Activated naive CD8-positive, alpha-beta T cell treated with anti-CD3 and anti-CD28 coated beads for 36 hours (primary cell): ENCODE results near the gene DSCAM. TPM values are rescaled to one million over a fixed set of nuclear protein-coding genes. Genes with fewer than 3 reads are reported as not detected.

Experiments
- DNase-seq: peaks from one replicate; pipeline ENCODE4 v3.0.0; 2021
- H3K27ac Mint-ChIP-seq: one replicate; pipeline ENCODE4 v1.8.0; 2022; ENCODE audit warnings: mild to moderate bottlenecking, moderate library complexity, mixed read lengths
- H3K27me3 Mint-ChIP-seq: one replicate; pipeline ENCODE4 v1.8.0; 2022; ENCODE audit warnings: mild to moderate bottlenecking, mixed read lengths
- H3K36me3 Mint-ChIP-seq: one replicate; pipeline ENCODE4 v1.8.0; 2021; ENCODE audit warnings: mild to moderate bottlenecking, mixed read lengths
- H3K4me1 Mint-ChIP-seq: one replicate; pipeline ENCODE4 v1.8.0; 2021; ENCODE audit warnings: mixed read lengths
- H3K4me3 Mint-ChIP-seq: one replicate; pipeline ENCODE4 v1.8.0; 2022; ENCODE audit warnings: mild to moderate bottlenecking, moderate library complexity, mixed read lengths
- H3K9me3 Mint-ChIP-seq: one replicate; pipeline ENCODE4 v1.8.0; 2022; ENCODE audit warnings: mixed read lengths
- total RNA-seq, 2 experiments: library from RNA; stranded (reverse); gene quantifications; one replicate each; pipeline ENCODE4 v1.2.3, GENCODE V29; 2021

Gene DSCAM
- total RNA-seq, 2 experiments from 2014 or later: not detected

DNA sequence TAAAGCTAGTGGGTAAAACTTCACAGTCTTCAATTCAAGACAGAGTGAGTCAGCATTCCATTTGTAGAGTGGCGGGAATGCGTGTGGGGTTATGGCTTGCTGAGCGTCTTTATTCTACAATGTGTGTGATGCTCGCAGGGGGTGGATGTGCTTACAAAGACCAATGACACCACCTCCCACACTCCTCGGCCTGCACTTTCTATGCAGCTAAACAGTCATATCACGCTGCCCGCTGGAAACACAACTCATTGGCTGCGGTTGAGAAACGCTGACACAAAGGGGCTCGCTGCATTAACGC, 681.2 kb downstream of the DSCAM start:
- no peak for DNase-seq
- H3K27me3 Mint-ChIP-seq: peaks cover 5% of the 10 kb centered on the region
- no peaks in the 10 kb centered on the region for H3K36me3 Mint-ChIP-seq
- H3K4me3 Mint-ChIP-seq: no peak overlapping the region
- no peak overlapping the region for H3K27ac Mint-ChIP-seq
- no peaks in the 10 kb centered on the region for H3K4me1 Mint-ChIP-seq
- no peaks in the 10 kb centered on the region for H3K9me3 Mint-ChIP-seq

GRCh38 chr21:40164905-40165772, 681.8 kb downstream of the DSCAM start:
- no peaks in the 10 kb centered on the region for H3K9me3 Mint-ChIP-seq
- no peaks in the 10 kb centered on the region for H3K4me1 Mint-ChIP-seq
- no peak overlapping the region for H3K27ac Mint-ChIP-seq
- H3K4me3 Mint-ChIP-seq: no peak overlapping the region
- peaks cover 5% of the 10 kb centered on the region for H3K27me3 Mint-ChIP-seq
- no peaks in the 10 kb centered on the region for H3K36me3 Mint-ChIP-seq
- DNase-seq: no peak

GRCh38 chr21:40162075-40162474, 684.9 kb downstream of the DSCAM start:
- no peaks in the 10 kb centered on the region for H3K36me3 Mint-ChIP-seq
- H3K4me3 Mint-ChIP-seq: no peak overlapping the region
- no peak overlapping the region for H3K27ac Mint-ChIP-seq
- no peaks in the 10 kb centered on the region for H3K9me3 Mint-ChIP-seq
- peaks cover 5% of the 10 kb centered on the region for H3K27me3 Mint-ChIP-seq
- no peaks in the 10 kb centered on the region for H3K4me1 Mint-ChIP-seq
- DNase-seq: no peak

DNA sequence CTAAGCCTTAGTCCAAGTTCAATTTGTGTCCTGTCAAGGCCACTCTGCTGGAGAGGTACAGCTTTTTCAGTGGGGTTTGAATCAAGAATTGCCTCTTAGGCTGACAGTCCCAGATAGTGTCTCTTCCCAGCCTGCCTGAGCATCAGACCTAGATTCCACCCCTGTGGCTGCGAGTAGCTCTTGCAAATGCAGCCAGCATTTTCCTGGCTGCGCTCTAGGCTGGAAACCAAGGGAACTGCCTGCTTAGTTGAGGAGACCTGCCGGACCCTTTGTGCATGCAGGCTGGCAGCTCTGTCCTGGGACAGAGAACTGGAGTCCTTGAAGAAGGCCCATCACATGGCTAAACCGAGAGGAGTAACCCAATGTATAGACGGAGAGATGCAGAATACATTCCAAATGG, 686.0 kb downstream of the DSCAM start:
- H3K27ac Mint-ChIP-seq: no peak overlapping the region
- no peaks in the 10 kb centered on the region for H3K9me3 Mint-ChIP-seq
- no peak for DNase-seq
- no peaks in the 10 kb centered on the region for H3K36me3 Mint-ChIP-seq
- H3K27me3 Mint-ChIP-seq: peaks cover 5% of the 10 kb centered on the region
- no peaks in the 10 kb centered on the region for H3K4me1 Mint-ChIP-seq
- H3K4me3 Mint-ChIP-seq: no peak overlapping the region

DNA sequence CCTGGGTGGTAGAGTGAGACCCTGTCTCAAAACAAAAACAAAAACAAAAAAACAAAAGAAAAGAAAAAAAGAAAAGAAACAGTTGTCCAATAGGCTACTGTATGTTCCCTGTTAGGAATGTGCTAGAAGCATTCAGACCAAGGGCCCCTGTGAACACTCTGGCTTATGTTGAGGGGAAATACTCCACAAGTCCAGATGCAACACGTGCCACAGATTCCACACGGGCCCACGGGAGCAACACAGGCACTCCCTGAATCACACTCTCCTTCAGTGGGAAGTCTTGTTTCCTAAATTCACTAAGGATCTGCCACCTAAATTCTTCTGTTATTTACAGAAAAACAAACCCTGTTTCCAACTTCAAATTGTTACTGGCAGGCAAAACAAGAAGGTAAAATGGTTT, 688.6 kb downstream of the DSCAM start:
- no peak for DNase-seq
- Mint-ChIP-seq H3K36me3 (no peaks in the 10 kb centered on the region), H3K27me3 (no peaks in the 10 kb centered on the region), H3K27ac (no peak overlapping the region), H3K4me3 (no peak overlapping the region), H3K4me1 (no peaks in the 10 kb centered on the region), H3K9me3 (no peaks in the 10 kb centered on the region)

DNA sequence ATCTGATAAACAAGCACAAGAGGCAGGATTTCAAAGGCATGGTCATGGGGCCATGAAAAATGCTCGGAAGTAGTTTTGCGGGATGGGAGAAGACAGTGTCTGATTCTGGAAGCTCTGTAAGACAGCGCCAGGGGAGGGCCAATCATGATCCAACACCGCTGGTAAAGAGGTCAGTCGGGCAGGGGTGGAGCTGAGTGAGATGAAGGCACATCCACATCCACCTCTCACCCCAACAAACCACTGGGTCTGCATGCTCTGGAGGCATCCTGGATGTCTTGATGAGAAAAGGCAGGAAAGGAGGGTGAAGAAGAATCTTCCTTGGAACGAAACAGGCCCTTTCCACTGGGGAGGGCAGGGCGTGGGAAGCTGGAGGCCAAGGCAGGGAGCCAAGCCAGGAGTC, 691.4 kb downstream of the DSCAM start:
- H3K4me3 Mint-ChIP-seq: no peak overlapping the region
- H3K4me1 Mint-ChIP-seq: no peaks in the 10 kb centered on the region
- no peak overlapping the region for H3K27ac Mint-ChIP-seq

DNA sequence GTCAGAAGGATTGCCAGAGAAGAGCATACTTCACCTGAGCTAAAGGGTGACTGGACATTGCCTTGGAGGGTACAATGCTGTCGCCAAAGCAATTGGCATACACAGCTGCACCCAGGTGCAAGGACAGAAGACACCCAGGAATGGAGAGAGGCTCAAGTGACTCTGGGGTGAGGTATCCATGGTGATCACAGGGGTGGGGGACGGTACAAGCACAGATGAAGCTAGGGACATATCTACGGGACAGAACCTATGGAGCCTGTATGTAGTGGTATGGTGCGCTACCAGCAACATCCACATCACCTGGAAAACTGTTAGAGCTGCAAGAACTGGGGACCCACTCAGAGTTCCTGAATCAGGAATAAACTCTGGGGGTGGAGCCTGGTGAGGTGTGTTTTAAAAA, 693.6 kb downstream of the DSCAM start:
- no peak overlapping the region for H3K27ac Mint-ChIP-seq
- H3K36me3 Mint-ChIP-seq: no peaks in the 10 kb centered on the region
- no peaks in the 10 kb centered on the region for H3K9me3 Mint-ChIP-seq
- H3K4me3 Mint-ChIP-seq: no peak overlapping the region
- H3K4me1 Mint-ChIP-seq: no peaks in the 10 kb centered on the region
- no peaks in the 10 kb centered on the region for H3K27me3 Mint-ChIP-seq
- no peak for DNase-seq

More for the DNA sequence above, 691.4 kb downstream of the DSCAM start:
- no peaks in the 10 kb centered on the region for H3K9me3 Mint-ChIP-seq
- DNase-seq: no peak
- H3K36me3 Mint-ChIP-seq: no peaks in the 10 kb centered on the region
- no peaks in the 10 kb centered on the region for H3K27me3 Mint-ChIP-seq

DNA sequence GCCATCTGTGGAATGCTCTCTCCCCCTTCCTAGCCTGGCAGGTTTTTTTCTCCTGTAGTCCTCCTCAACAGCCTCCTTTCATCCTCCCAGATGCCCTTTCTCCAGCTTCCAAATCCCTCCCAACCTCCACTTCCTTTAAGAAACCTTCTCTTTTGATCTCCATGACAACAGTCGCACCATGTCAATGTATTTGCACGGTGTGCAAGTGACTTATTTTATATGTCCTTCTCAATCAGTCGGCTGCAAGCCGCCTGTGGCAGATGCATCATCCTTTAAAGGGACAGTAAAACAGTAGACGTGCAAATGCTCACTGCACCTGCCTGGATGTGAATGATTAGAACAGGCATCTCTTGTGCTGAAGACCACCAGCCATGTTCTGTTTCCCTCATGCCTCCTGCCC, 694.5 kb downstream of the DSCAM start:
- H3K4me3 Mint-ChIP-seq: no peak overlapping the region
- H3K36me3 Mint-ChIP-seq: no peaks in the 10 kb centered on the region
- H3K27ac Mint-ChIP-seq: no peak overlapping the region
- no peaks in the 10 kb centered on the region for H3K27me3 Mint-ChIP-seq
- no peaks in the 10 kb centered on the region for H3K4me1 Mint-ChIP-seq
- DNase-seq: no peak
- no peaks in the 10 kb centered on the region for H3K9me3 Mint-ChIP-seq

DNA sequence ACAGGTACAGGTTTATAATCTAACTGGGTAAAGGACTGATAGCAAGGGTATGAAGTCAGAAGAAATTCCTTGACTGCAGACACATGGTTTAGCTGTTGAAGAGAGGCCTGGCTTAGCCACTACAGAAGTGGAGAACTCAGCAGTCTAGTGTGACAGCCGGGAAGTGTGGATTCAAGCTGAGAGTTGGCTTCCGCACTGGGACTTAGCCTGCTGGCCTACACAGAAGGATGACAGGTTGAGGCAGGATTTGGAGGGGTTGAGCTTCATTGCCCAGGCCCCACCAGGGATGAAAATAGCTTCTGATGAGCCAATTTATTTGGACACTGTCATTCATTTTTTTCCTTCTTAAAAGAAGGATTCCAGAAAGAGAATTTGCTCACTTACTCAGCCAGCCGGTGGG, 695.3 kb downstream of the DSCAM start:
- no peaks in the 10 kb centered on the region for H3K9me3 Mint-ChIP-seq
- H3K27me3 Mint-ChIP-seq: no peaks in the 10 kb centered on the region
- no peak overlapping the region for H3K4me3 Mint-ChIP-seq
- H3K27ac Mint-ChIP-seq: no peak overlapping the region
- no peak for DNase-seq
- no peaks in the 10 kb centered on the region for H3K4me1 Mint-ChIP-seq
- no peaks in the 10 kb centered on the region for H3K36me3 Mint-ChIP-seq

DNA sequence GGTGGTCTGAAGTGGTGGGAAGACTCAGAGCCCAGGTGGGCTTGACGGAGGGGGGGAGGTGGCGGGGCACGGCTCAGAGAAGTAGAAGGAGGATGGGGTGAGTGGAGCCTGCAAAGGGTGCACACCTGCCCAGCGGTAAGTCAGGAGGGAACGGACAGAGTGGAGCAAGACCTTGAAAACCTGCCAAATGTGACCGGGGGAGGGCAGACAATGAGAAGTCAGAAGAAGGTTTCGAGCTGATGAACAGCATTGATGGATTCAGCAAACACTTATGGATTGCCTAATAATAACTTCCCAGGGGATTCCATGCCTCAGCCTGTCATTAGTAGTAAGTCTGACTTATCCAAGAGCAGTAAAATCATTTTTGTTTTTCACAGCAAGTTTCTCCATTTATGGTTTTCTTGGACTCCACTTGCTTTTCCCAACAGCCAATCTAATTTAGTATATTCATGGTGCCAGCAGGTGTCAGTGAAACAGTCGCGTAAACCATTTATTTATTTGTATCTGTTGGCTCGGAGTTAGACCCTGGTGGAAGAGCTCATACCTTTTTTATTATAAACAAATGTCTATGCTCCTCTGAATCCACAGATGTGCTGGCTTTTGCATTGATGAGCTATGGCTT, 700.6 kb downstream of the DSCAM start:
- DNase-seq: no peak
- Mint-ChIP-seq H3K27me3 (no peaks in the 10 kb centered on the region), H3K36me3 (no peaks in the 10 kb centered on the region), H3K4me1 (no peaks in the 10 kb centered on the region), H3K4me3 (no peak overlapping the region), H3K9me3 (no peaks in the 10 kb centered on the region), H3K27ac (no peak overlapping the region)

DNA sequence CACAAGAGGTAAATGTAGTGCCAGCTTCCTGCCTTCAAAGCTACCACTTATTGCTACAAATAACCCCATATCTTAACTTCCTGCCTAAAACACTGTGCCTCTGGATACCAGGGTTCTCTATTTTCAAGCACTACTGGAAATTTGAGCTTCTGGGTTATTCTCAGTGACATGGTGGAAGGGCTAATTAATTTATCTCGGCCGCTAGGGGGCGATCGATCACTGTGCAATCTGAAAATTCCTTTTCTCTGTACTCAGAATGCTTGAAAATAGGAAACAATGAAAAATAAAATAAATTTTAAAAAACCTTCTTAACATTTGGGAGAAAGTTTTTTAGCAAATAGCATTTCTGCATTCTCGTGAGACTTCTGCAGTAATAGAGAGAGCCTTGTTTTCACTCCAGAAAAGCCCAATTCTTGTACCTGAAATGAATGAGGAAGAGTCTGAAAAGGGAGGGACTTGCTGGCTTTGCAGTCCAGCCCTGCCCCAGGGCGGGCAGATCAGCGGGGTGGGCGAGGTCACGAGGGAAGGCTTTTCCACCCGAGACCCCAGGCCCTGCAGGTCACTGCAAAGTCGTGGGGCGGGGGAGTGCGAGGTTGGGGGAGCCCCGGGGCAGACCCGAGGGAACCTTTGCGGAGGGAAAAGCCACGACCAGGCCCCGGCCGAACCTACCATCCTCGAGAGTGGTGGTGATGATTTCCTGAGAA, 703.0 kb downstream of the DSCAM start:
- H3K9me3 Mint-ChIP-seq: no peaks in the 10 kb centered on the region
- no peaks in the 10 kb centered on the region for H3K27me3 Mint-ChIP-seq
- DNase-seq: peak; percentile 16
- H3K36me3 Mint-ChIP-seq: no peaks in the 10 kb centered on the region
- no peak overlapping the region for H3K4me3 Mint-ChIP-seq
- no peaks in the 10 kb centered on the region for H3K4me1 Mint-ChIP-seq
- no peak overlapping the region for H3K27ac Mint-ChIP-seq

DNA sequence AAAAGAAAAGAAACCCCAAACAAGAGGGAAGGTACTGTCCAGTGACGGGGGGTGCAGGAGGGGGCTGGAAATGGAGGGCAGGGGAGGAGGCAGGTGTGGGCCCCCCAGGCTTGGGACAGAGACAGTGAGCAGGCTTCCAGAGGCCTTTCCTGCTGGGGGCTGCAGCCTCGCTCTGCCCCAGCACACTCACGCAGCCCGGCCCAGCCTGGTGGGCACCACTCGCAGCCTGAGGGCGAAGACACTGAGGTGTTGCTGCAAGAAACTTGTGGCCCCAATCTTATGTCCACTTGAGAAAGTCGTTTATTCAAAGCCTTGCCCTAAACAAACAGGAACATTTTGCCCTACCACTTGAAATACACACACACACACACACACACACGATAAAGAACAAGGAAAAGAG, 705.3 kb downstream of the DSCAM start:
- Mint-ChIP-seq H3K9me3 (no peaks in the 10 kb centered on the region), H3K27me3 (no peaks in the 10 kb centered on the region), H3K4me3 (no peak overlapping the region), H3K36me3 (no peaks in the 10 kb centered on the region), H3K4me1 (no peaks in the 10 kb centered on the region), H3K27ac (no peak overlapping the region)
- no peak for DNase-seq

GRCh38 chr21:40140675-40141074, 706.3 kb downstream of the DSCAM start:
- no peak for DNase-seq
- H3K27me3 Mint-ChIP-seq: no peaks in the 10 kb centered on the region
- H3K4me3 Mint-ChIP-seq: no peak overlapping the region
- no peaks in the 10 kb centered on the region for H3K36me3 Mint-ChIP-seq
- H3K27ac Mint-ChIP-seq: no peak overlapping the region
- no peaks in the 10 kb centered on the region for H3K4me1 Mint-ChIP-seq
- no peaks in the 10 kb centered on the region for H3K9me3 Mint-ChIP-seq

DNA sequence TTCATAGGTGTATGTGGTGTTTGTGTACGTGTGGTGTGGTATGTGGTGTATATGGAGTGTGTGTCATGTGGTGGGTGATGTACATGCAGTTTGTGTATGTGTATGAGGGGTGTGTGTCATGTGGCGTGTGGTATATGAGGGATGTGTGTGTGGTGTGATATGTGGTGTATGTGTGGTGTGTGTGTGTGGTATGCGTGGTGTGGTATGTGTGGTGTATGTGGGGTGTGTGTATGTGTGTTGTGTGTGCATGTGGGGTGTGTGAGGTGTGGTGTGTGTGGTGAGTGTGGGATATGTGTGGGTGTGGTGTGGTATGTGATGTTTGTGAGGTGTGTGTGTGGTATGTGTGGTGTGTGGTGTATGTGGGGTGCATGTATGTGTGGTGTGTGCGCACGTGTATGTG, 707.3 kb downstream of the DSCAM start:
- Mint-ChIP-seq H3K36me3 (no peaks in the 10 kb centered on the region), H3K4me3 (no peak overlapping the region), H3K4me1 (no peaks in the 10 kb centered on the region), H3K27me3 (no peaks in the 10 kb centered on the region), H3K9me3 (no peaks in the 10 kb centered on the region), H3K27ac (no peak overlapping the region)
- no peak for DNase-seq

DNA sequence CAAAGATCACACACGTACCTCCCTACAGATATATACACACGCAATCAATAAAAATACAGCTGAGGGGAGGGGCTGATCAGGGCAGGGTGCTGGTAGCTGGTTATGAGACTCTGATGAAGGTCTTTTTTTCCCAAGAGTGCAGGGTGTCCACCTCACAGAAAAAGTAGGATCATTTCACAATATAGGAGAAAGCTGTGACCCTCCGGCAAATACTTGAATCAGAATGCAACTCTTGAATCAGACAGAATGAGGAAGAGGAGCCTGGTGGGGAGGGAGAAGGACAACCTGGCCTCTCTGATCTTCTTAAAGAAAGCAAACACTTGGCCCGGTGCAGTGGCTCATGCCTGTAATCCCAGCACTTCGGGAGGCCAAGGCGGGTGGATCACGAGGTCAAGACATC, 710.4 kb downstream of the DSCAM start:
- no peaks in the 10 kb centered on the region for H3K9me3 Mint-ChIP-seq
- no peak overlapping the region for H3K4me3 Mint-ChIP-seq
- H3K36me3 Mint-ChIP-seq: no peaks in the 10 kb centered on the region
- H3K27ac Mint-ChIP-seq: no peak overlapping the region
- no peak for DNase-seq
- peaks cover 7% of the 10 kb centered on the region for H3K27me3 Mint-ChIP-seq
- H3K4me1 Mint-ChIP-seq: no peaks in the 10 kb centered on the region
